ENCODE data around the gene C4orf50. TPM values are rescaled to one million over a fixed set of nuclear protein-coding genes. Genes with fewer than 3 reads are reported as not detected.

Gene C4orf50
- total RNA-seq, 8 experiments from 2014 or later = 0.09 to 1.2 (median 0.39) TPM

GRCh38 chr4:5878359-5878758, 139.9 kb downstream of the C4orf50 start:
- no peak overlapping the region for H3K4me3 ChIP-seq
- peaks cover 31 to 45% of the 10 kb centered on the region in 2 donors for H3K4me1 ChIP-seq (replicated peaks in 1 of 2)
- in situ Hi-C loops (cut with MboI; ENCODE audit: low pct_unique_long_range_greater_than_20kb in 2 of 9, low sequenced_read_pairs in 9 of 9, unreplicated experiment in 9 of 9) = no loop called here
- ATAC-seq (replicated peaks in 6 of 8) = no peak
- H3K27ac ChIP-seq = no peak overlapping the region
- 20 to 100% (median 84%) methylated on average over 1 to 6 of the region's 6 CpGs; no CpG with 5 or more reads in 1 of the 10 experiments for WGBS, 10 experiments

GRCh38 chr4:5877392-5877791, 140.8 kb downstream of the C4orf50 start:
- H3K4me1 ChIP-seq (replicated peaks in 1 of 2) = peaks cover 27 to 38% of the 10 kb centered on the region in 2 donors
- WGBS, 10 experiments = 10 to 80% (median 57%) methylated on average over 1 to 7 of the region's 9 CpGs; no CpG with 5 or more reads in 3 of the 10 experiments
- peak in 4 of 8 experiments; percentile 16 to 57 (median 34) for ATAC-seq (replicated peaks in 6 of 8)

GRCh38 chr4:5874811-5875449, 143.3 kb downstream of the C4orf50 start:
- WGBS, 10 experiments = 0 to 49% (median 18%) methylated on average over 1 to 6 of the region's 6 CpGs; no CpG with 5 or more reads in 2 of the 10 experiments
- no peak overlapping the region for H3K27ac ChIP-seq
- in situ Hi-C loops (cut with MboI; ENCODE audit: low pct_unique_long_range_greater_than_20kb in 2 of 9, low sequenced_read_pairs in 9 of 9, unreplicated experiment in 9 of 9) = no loop called here
- no peak overlapping the region for H3K4me3 ChIP-seq
- ATAC-seq (replicated peaks in 6 of 8) = peak in 7 of 8 experiments; percentile 75 to 87 (median 82)
- peaks cover 16 to 31% of the 10 kb centered on the region in 2 donors for H3K4me1 ChIP-seq (replicated peaks in 1 of 2)

More at GRCh38 chr4:5877392-5877791, 140.8 kb downstream of the C4orf50 start:
- H3K27ac ChIP-seq = no peak overlapping the region
- no peak overlapping the region for H3K4me3 ChIP-seq
- in situ Hi-C loops (cut with MboI; ENCODE audit: low pct_unique_long_range_greater_than_20kb in 2 of 9, low sequenced_read_pairs in 9 of 9, unreplicated experiment in 9 of 9) = no loop called here

- ATAC-seq (replicated peaks in 6 of 8) = no peak
- 72 to 100% (median 94%) methylated on average over 2 to 13 of the region's 13 CpGs; no CpG with 5 or more reads in 6 of the 10 experiments for WGBS, 10 experiments
- H3K4me1 ChIP-seq (replicated peaks in 1 of 2) = peaks cover 6 to 12% of the 10 kb centered on the region in 2 donors
- H3K27ac ChIP-seq = no peak overlapping the region
- no peak overlapping the region for H3K4me3 ChIP-seq
- in situ Hi-C loops (cut with MboI; ENCODE audit: low pct_unique_long_range_greater_than_20kb in 2 of 9, low sequenced_read_pairs in 9 of 9, unreplicated experiment in 9 of 9) = no loop called here
Observed at GRCh38 chr4:5870701-5871100, 147.5 kb downstream of the C4orf50 start.

- 61 to 100% (median 92%) methylated on average over 1 to 9 of the region's 14 CpGs for WGBS, 10 experiments
- H3K27ac ChIP-seq = no peak overlapping the region
- ATAC-seq (replicated peaks in 6 of 8) = no peak
- in situ Hi-C loops (cut with MboI; ENCODE audit: low pct_unique_long_range_greater_than_20kb in 2 of 9, low sequenced_read_pairs in 9 of 9, unreplicated experiment in 9 of 9) = no loop called here
- H3K4me3 ChIP-seq = no peak overlapping the region
- peaks cover 4 to 8% of the 10 kb centered on the region in 2 donors for H3K4me1 ChIP-seq (replicated peaks in 1 of 2)
Observed at GRCh38 chr4:5869966-5870619, 148.1 kb downstream of the C4orf50 start.

GRCh38 chr4:5867866-5868265, 150.4 kb downstream of the C4orf50 start:
- Histone ChIP-seq H3K4me1 (replicated peaks in 1 of 2) (no peaks in the 10 kb centered on the region), H3K4me3 (no peak overlapping the region), H3K27ac (no peak overlapping the region)
- in situ Hi-C loops (cut with MboI; ENCODE audit: low pct_unique_long_range_greater_than_20kb in 2 of 9, low sequenced_read_pairs in 9 of 9, unreplicated experiment in 9 of 9) = no loop called here
- WGBS, 10 experiments = 63 to 100% (median 96%) methylated on average over 1 to 3 of the region's 3 CpGs; no CpG with 5 or more reads in 3 of the 10 experiments
- peak in 1 of 8 experiments; percentile 40 for ATAC-seq (replicated peaks in 6 of 8)

- in situ Hi-C loops (cut with MboI; ENCODE audit: low pct_unique_long_range_greater_than_20kb in 2 of 9, low sequenced_read_pairs in 9 of 9, unreplicated experiment in 9 of 9) = no loop called here
- Histone ChIP-seq H3K4me3 (no peak overlapping the region), H3K27ac (no peak overlapping the region), H3K4me1 (replicated peaks in 1 of 2) (no peaks in the 10 kb centered on the region)
- 37 to 94% (median 87%) methylated on average over 3 to 10 of the region's 10 CpGs for WGBS, 10 experiments
- ATAC-seq (replicated peaks in 6 of 8) = peak in 1 of 8 experiments; percentile 59
Observed at GRCh38 chr4:5866841-5867813, 151.1 kb downstream of the C4orf50 start.

GRCh38 chr4:5865896-5866599, 152.2 kb downstream of the C4orf50 start:
- H3K4me1 ChIP-seq (replicated peaks in 1 of 2) = no peaks in the 10 kb centered on the region
- ATAC-seq (replicated peaks in 6 of 8) = no peak
- H3K4me3 ChIP-seq = no peak overlapping the region
- in situ Hi-C loops (cut with MboI; ENCODE audit: low pct_unique_long_range_greater_than_20kb in 2 of 9, low sequenced_read_pairs in 9 of 9, unreplicated experiment in 9 of 9) = no loop called here
- no peak overlapping the region for H3K27ac ChIP-seq
- 33 to 100% (median 91%) methylated on average over 1 to 6 of the region's 12 CpGs; no CpG with 5 or more reads in 2 of the 10 experiments for WGBS, 10 experiments

- Histone ChIP-seq H3K4me1 (replicated peaks in 1 of 2) (no peaks in the 10 kb centered on the region), H3K27ac (no peak overlapping the region), H3K4me3 (no peak overlapping the region)
- 12 to 80% (median 62%) methylated on average over 1 to 12 of the region's 15 CpGs; no CpG with 5 or more reads in 2 of the 10 experiments for WGBS, 10 experiments
- peak in 5 of 8 experiments; percentile 63 to 86 (median 74) for ATAC-seq (replicated peaks in 6 of 8)
- in situ Hi-C loops (cut with MboI; ENCODE audit: low pct_unique_long_range_greater_than_20kb in 2 of 9, low sequenced_read_pairs in 9 of 9, unreplicated experiment in 9 of 9) = no loop called here
Observed at GRCh38 chr4:5863461-5864113, 154.6 kb downstream of the C4orf50 start.

- in situ Hi-C loops (cut with MboI; ENCODE audit: low pct_unique_long_range_greater_than_20kb in 2 of 9, low sequenced_read_pairs in 9 of 9, unreplicated experiment in 9 of 9) = no loop called here
- WGBS, 10 experiments = 25 to 100% (median 65%) methylated on average over 1 to 7 of the region's 16 CpGs; no CpG with 5 or more reads in 1 of the 10 experiments
- Histone ChIP-seq H3K4me1 (replicated peaks in 1 of 2) (peaks cover 2 to 3% of the 10 kb centered on the region in 2 donors), H3K4me3 (no peak overlapping the region), H3K27ac (no peak overlapping the region)
- no peak for ATAC-seq (replicated peaks in 6 of 8)
Observed at GRCh38 chr4:5858020-5858769, 160.0 kb downstream of the C4orf50 start.

GRCh38 chr4:5857199-5857598, 161.0 kb downstream of the C4orf50 start:
- no peak for ATAC-seq (replicated peaks in 6 of 8)
- Histone ChIP-seq H3K4me1 (replicated peaks in 1 of 2) (peaks cover 9 to 11% of the 10 kb centered on the region in 2 donors), H3K4me3 (no peak overlapping the region), H3K27ac (no peak overlapping the region)
- in situ Hi-C loops (cut with MboI; ENCODE audit: low pct_unique_long_range_greater_than_20kb in 2 of 9, low sequenced_read_pairs in 9 of 9, unreplicated experiment in 9 of 9) = no loop called here
- 7 to 100% (median 89%) methylated on average over 1 to 2 of the region's 2 CpGs; no CpG with 5 or more reads in 1 of the 10 experiments for WGBS, 10 experiments

Data from motor neuron (in vitro differentiated cells).